Psoas muscle (tissue), 8 donors: ENCODE data around the gene CPE. TPM values are rescaled to one million over a fixed set of nuclear protein-coding genes. Genes with fewer than 3 reads are reported as not detected.

Experiments
- ATAC-seq, 4 donors: fragments of 200-7000 bp; cut with Tn5 transposase; one replicate each; pipeline ENCODE4 v1.9.1; 2020; ENCODE audit warnings: moderate library complexity in 3 of 4, mild to moderate bottlenecking in 2 of 4
- DNase-seq, 2 donors: peaks; one replicate each; pipeline ENCODE4 v3.0.0-alpha.2; 2020
- H3K27ac ChIP-seq: fragments of 200-600 bp; one replicate; pipeline ENCODE4 v1.8.0; 2022
- H3K27me3 ChIP-seq, 3 donors: fragments of 200-600 bp in 1 of 3; one replicate each; pipeline versions ENCODE4 v1.6.1 to v1.8.0; 2013 to 2022; ENCODE audit warnings: low read length in 2 of 3, mild to moderate bottlenecking in 2 of 3, moderate library complexity in 1 of 3; ENCODE audit not compliant: insufficient read depth in 3 of 3
- H3K36me3 ChIP-seq, 2 donors: fragments of 200-600 bp in 1 of 2; one replicate each; pipeline versions ENCODE4 v1.6.1 to v1.8.0; 2013 to 2022; ENCODE audit warnings: low read depth in 1 of 2, mild to moderate bottlenecking in 1 of 2, moderate library complexity in 1 of 2; ENCODE audit not compliant: insufficient read depth in 1 of 2
- H3K4me1 ChIP-seq: fragments of 200-600 bp; one replicate; pipeline ENCODE4 v1.8.0; 2022
- H3K4me3 ChIP-seq: fragments of 200-600 bp; one replicate; pipeline ENCODE4 v1.8.0; 2022; ENCODE audit warnings: mild to moderate bottlenecking
- H3K9me3 ChIP-seq: fragments of 200-600 bp; one replicate; pipeline ENCODE4 v1.8.0; 2022
- CTCF ChIP-seq: fragments of 200-600 bp; IDR thresholded peaks from one replicate; pipeline ENCODE4 v1.8.0; 2022; ENCODE audit warnings: antibody characterized with exemption
- WGBS, 3 donors: extraction: QIAGEN DNeasy Blood & Tissue Kit; methylation state at CpG; one replicate each; pipeline versions ENCODE4 v1.1.6 to v1.1.7; 2013; 5-methylcytosine and 5-hydroxymethylcytosine counted together
- intact Hi-C, 2 donors: fragments of 100-400 bp; cut with DNase I; formaldehyde crosslinking; loops; one replicate each; pipeline versions ENCODE4 v1.11.0 to v1.14.2; 2022
- polyA plus RNA-seq, 3 donors: library from polyadenylated mRNA; stranded (reverse); fragments of 200-250 nt; gene quantifications; one replicate each; pipeline ENCODE4 v1.2.3, GENCODE V29; 2013
- total RNA-seq, 4 donors: library from RNA; stranded (reverse); fragmentation: NEBNext Ultra II Directional in 2 of 4; extraction: Animal tissue kit (Norgen Biotek cat#: 25700) in 2 of 4; gene quantifications; one replicate each; pipeline versions ENCODE4 v1.2.1 to v1.2.4, GENCODE V29; 2021 to 2023
- donor health status: healthy with polysubstance abuse.
- donor health status: DM: no; HTN: no; CAD: no; lungs with moderate emphysema.
- donor health status: Bipolar disorder and iron deficiency.
- donor health status: healthy.
- donor health status: DM: yes; HTN: yes; CAD: no.
- donor health status: DM: no; HTN: no; CAD: no.
- donor health status: DM: no; HTN: no; CAD: no.
- donor health status: DM: yes; HTN: yes; CAD: no.

The CPE gene
- total and polyA plus RNA-seq, 7 donors = 9.4 to 34.8 (median 12.2) TPM

- ATAC-seq = no peak
- TF ChIP-seq CTCF = no peak
- intact Hi-C loops = loop anchor here (5.0 to 10.0 kb wide), 2 partner anchors 110 to 332 kb away; no protein-coding TSS in a partner anchor
- Histone ChIP-seq H3K9me3 (no peaks in the 10 kb centered on the region), H3K4me1 (no peaks in the 10 kb centered on the region), H3K27me3 (no peaks in the 10 kb centered on the region), H3K36me3 (no peaks in the 10 kb centered on the region), H3K4me3 (no peak overlapping the region), H3K27ac (no peak overlapping the region)
- DNase-seq = no peak
- 60 to 66% (median 63%) methylated on average over 7 of the region's 7 CpGs for WGBS, 3 donors
Observed at GRCh38 chr4:165464376-165464775, 85.6 kb downstream of the CPE start.

- DNase-seq (no peak), ATAC-seq (peak in 2 of 4 donors; percentile 41 to 72)
- peak; percentile 68 for TF ChIP-seq CTCF
- intact Hi-C loops = loop anchor here (1.0 to 10.0 kb wide), 3 partner anchors 110 to 335 kb away; no protein-coding TSS in a partner anchor
- Histone ChIP-seq H3K4me3 (no peak overlapping the region), H3K4me1 (no peaks in the 10 kb centered on the region), H3K36me3 (no peaks in the 10 kb centered on the region), H3K9me3 (no peaks in the 10 kb centered on the region), H3K27me3 (no peaks in the 10 kb centered on the region), H3K27ac (no peak overlapping the region)
- WGBS, 3 donors = 25 to 26% (median 26%) methylated on average over 9 of the region's 9 CpGs
Observed at GRCh38 chr4:165464813-165465381, 86.1 kb downstream of the CPE start.

- H3K4me3 ChIP-seq = no peak overlapping the region
- H3K36me3 ChIP-seq = no peaks in the 10 kb centered on the region
- ATAC-seq (no peak), DNase-seq (no peak)
- no peak overlapping the region for H3K27ac ChIP-seq
- 82 to 86% (median 85%) methylated on average over 2 of the region's 2 CpGs for WGBS, 3 donors
- H3K4me1 ChIP-seq = no peaks in the 10 kb centered on the region
- no peak for TF ChIP-seq CTCF
- H3K9me3 ChIP-seq = no peaks in the 10 kb centered on the region
- intact Hi-C loops = no loop called here
- H3K27me3 ChIP-seq = no peaks in the 10 kb centered on the region
Observed at GRCh38 chr4:165470009-165470408, 91.2 kb downstream of the CPE start.

- DNase-seq (no peak), ATAC-seq (no peak)
- Histone ChIP-seq H3K27ac (no peak overlapping the region), H3K36me3 (no peaks in the 10 kb centered on the region), H3K4me1 (no peaks in the 10 kb centered on the region), H3K27me3 (no peaks in the 10 kb centered on the region), H3K9me3 (no peaks in the 10 kb centered on the region), H3K4me3 (no peak overlapping the region)
- 83 to 87% (median 83%) methylated on average over 2 of the region's 2 CpGs for WGBS, 3 donors
- TF ChIP-seq CTCF = no peak
- intact Hi-C loops = no loop called here
Observed at GRCh38 chr4:165472943-165473676, 94.3 kb downstream of the CPE start.
